Measurements from ENCODE around the gene TOGARAM1. TPM values are rescaled to one million over a fixed set of nuclear protein-coding genes. Genes with fewer than 3 reads are reported as not detected.

The TOGARAM1 gene, protein sequence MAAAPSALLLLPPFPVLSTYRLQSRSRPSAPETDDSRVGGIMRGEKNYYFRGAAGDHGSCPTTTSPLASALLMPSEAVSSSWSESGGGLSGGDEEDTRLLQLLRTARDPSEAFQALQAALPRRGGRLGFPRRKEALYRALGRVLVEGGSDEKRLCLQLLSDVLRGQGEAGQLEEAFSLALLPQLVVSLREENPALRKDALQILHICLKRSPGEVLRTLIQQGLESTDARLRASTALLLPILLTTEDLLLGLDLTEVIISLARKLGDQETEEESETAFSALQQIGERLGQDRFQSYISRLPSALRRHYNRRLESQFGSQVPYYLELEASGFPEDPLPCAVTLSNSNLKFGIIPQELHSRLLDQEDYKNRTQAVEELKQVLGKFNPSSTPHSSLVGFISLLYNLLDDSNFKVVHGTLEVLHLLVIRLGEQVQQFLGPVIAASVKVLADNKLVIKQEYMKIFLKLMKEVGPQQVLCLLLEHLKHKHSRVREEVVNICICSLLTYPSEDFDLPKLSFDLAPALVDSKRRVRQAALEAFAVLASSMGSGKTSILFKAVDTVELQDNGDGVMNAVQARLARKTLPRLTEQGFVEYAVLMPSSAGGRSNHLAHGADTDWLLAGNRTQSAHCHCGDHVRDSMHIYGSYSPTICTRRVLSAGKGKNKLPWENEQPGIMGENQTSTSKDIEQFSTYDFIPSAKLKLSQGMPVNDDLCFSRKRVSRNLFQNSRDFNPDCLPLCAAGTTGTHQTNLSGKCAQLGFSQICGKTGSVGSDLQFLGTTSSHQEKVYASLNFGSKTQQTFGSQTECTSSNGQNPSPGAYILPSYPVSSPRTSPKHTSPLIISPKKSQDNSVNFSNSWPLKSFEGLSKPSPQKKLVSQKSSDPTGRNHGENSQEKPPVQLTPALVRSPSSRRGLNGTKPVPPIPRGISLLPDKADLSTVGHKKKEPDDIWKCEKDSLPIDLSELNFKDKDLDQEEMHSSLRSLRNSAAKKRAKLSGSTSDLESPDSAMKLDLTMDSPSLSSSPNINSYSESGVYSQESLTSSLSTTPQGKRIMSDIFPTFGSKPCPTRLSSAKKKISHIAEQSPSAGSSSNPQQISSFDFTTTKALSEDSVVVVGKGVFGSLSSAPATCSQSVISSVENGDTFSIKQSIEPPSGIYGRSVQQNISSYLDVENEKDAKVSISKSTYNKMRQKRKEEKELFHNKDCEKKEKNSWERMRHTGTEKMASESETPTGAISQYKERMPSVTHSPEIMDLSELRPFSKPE (N-terminal part only)
- total RNA-seq (2014; rRNA removed; shearing (Covaris generic)): 4.9 and 7.4 TPM in 2 replicates

DNA sequence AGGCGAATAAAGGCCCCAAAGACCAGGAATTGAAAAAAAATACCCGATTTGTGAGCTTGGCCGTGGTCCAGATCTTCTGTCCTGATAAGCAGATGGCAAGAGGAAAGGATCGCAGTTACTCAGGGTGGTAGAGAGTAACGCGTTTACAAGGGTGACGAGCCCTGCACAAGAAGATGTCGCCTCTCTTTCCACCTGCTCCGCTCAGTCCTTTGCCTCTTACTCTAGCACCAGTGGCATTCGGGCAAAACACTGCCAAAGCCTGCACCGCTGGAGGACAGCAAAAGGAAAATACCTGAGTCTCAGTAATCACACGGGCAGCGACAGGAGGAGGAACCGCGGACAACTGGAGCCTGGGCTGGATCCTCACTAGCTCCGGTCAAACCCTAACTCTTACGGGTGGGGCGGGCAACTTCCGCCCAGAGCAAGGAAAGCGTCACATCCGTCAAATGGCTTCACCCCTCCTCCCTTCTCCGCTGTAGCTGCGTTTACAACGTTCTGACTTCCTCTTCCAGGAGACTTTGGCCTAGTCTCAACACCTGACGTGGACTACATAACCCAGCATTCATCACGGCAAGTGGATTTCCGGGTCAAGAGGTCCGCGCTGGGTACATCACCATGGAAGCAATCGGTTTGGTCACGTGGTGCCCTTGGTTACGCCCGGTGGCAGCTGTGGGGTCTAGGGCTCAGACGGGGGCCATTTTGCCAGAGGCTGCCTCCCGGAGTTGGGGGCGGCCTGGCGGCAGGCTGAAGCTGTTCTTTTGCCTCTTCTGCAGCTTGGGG is at the start of gene TOGARAM1, which contains the start of gene KLHL28:
Gene TOGARAM1 (plus strand): TSS at position 637 of the 780 bp plus-strand sequence. CDS start 232 bp downstream, outside the sequence.
Gene KLHL28 (minus strand): TSS at position 394 of the 780 bp plus-strand sequence. CDS start 16,019 bp downstream, outside the sequence.
- DNase-seq (ENCODE audit: low spot score): peak; percentile 94

DNA sequence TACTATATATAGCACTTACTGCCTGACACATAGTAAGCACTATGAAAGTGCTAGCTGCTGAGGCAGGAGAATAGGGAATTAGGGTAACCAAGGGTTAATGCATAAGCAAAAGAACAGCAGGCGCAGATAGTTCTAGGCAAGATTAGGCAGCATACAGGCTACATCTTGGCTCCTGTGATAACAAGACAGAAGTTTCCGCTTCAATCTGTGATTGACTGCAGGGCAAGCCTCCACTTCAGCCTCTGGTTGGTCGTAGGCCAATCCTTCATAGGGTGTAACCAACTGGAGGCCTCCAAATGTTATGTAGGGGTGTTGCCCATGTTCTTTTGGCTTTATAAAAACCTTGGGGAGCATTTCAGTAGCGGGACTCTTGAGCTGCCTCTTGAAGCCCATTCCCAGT is 47.1 kb upstream of the TOGARAM1 start:
- no peak for DNase-seq (ENCODE audit: low spot score)

DNA sequence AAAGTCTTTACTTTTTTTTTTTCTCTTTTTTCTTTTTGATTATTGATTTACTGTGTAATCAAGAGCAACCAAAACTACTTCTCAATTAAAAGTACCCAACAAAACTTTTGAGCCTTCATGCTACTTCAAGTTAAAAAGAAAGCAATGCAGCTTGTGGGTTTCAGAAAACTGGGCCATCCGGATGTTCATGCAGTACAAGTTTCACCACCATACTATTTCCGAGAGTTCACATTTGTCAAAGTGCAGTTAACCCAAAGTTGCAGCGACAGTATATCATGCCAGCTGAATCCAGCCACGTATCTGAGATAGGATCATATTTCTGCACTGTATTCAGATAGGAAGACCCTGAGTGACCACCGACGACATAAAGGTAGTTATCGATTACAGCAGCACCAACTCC is 33.2 kb upstream of the TOGARAM1 start:
- DNase-seq (ENCODE audit: low spot score): no peak

DNA sequence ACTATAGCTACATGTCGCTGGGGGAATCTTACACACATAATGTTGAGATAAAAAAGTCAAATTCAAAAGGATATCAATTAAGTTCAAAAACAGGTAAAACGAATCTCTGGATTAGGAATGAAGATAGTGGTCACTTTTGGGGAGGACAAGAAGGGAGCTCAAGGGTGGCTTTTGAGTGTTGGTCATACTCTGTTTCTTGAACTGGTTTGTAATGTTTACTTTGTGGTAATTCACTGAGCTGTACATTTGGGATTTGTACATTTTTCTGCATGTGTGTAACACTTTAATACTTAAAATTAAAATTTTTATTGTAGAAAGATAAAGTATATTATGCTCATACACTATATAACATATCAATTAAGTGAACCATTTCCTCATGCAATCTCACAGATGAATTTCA is 26.8 kb upstream of the TOGARAM1 start:
- DNase-seq (ENCODE audit: low spot score): no peak

DNA sequence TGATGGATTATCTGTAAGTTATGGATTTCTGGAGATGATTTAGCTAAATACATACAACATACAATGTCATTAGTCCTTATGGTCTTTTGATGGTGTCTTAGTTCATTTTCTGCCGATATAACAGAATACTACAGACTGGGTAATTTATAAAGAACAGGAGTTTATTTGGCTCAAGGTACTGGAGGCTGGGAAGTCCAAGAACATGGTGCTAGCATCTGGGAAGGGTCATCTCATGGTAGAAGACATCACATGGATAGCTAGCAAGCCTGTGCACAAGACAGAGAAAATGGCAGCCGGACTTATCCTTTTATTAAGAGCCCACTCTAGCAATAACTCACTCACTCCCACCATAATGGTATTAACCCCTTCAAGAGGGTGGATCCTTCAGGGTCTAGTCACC is 24.4 kb upstream of the TOGARAM1 start:
- DNase-seq (ENCODE audit: low spot score): no peak

DNA sequence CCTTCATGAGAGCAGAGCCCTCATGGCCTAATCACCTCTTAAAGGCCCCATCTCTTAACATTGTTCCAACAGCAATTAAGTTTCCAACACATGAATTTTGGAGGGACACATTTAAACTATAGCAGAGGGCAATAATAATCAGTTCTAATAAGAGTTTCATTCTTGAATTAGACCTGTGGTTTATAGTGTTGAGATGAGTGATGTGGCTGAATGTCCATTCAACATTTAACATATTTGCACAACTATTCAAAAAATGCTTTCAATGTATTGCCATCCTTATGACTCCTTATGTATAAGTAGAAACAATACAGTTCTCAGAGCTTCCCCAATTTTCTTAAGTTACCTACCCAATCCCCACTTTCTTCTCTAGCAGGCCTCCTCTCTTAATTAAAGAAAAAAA is 21.8 kb upstream of the TOGARAM1 start:
- DNase-seq (ENCODE audit: low spot score): no peak

DNA sequence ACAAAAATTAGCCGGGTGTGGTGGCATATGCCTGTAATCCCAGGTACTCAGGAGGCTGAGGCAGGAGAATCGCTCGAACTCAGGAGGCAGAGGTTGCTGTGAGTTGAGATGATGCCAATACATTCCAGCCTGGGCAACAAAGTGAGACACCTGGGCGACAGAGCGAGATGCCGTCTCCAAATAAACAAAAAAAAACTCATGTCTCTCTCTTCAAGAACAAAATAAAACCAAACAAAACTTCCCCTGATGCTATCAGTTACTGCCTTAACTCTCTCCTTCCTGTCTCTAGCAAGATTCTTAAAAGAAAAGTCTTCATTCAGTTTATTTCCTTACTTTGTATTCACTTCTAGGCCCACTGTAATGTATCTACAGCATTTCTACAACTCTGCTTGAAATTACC is 21.0 kb upstream of the TOGARAM1 start:
- no peak for DNase-seq (ENCODE audit: low spot score)

DNA sequence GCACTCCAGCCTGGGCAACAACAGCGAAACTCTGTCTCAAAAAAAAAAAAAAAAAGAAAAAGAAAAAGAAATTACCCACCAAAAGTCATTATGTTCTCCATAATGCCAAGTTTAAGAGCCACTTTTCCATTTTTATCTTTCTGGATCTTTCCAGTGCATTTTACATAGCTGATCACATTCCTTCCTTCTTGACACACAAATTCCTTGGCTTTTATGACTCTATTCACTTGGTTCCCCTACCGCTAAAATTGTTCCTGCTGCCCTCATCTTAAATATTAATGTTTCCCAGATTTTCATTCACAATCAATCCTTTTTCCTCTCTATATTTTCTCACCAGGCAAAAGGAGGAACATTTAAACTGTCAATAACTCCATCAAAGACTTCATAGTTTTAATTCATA is 20.4 kb upstream of the TOGARAM1 start:
- DNase-seq (ENCODE audit: low spot score): no peak

DNA sequence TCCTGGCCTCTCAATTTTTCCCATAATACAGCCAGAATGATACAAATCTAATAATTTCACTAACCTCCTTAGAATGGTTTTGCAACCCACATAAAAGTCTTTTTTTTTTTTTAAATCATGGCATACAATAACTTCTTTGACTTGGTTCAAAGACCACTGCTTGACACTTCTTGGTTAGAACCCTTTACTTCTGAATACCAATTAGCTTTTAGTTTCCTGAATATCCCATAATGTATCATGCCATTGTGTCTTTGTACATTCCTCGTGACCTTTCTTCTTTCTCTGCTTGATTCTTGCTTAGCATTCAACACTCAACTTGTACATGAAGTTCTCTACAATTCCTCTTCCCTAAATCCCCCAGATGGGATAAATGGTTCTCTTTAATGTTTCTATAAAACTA is 19.6 kb upstream of the TOGARAM1 start:
- no peak for DNase-seq (ENCODE audit: low spot score)

DNA sequence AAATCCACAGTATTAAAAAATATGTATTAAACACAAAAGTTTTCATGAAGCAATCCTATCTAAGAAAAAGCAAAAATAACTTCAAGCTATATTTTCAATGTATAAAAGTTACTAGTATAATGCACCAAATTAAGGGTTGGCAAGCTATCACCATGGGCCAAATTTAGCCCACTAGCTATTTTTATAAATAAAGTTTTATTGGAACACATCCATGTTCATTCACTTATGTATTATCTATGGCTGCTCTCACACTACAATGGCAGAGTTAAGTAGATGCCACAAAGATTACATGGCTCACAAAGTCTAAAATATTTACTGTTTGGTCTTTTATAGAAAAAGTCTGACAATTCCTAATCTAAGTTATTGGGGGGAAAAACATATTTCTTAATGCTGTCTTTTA is 17.9 kb upstream of the TOGARAM1 start:
- DNase-seq (ENCODE audit: low spot score): no peak

DNA sequence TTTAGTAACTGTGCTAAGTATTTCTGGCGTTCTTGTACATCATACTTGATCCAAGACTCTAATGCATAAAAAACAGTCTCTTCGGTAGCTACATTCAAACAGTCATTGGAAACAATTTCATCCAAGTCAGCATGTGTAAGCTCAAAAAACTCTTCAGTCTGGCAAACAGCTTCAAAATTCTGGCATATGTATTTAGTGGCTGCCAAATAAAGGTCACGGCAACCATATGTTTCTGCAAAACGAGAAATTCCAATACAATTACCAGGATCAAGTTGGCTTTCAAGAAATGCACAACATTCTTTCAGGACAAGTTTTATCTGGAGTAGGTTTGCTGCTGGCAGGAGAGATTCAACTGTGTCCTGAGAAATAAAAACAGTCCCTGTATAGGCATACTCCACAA is 16.7 kb upstream of the TOGARAM1 start:
- no peak for DNase-seq (ENCODE audit: low spot score)

DNA sequence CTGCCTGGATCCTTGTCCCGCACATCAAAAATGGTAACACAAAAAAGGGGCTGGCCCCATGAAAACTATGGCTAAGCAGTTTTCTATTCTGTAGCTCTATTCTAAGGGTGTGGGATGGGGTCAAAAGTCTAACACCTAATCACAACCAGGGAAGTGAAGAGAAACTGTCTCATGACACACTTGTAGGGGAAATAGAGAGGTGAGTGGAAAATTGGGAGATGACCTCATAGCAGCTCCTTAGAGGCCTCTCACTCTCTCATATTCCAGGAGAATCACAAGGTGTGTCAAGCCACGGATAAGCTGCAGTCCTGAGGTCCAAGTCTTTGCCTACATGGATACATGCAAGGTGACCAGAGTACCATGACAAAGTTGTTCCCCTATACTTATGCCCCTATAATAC is 10.9 kb upstream of the TOGARAM1 start:
- DNase-seq (ENCODE audit: low spot score): no peak

DNA sequence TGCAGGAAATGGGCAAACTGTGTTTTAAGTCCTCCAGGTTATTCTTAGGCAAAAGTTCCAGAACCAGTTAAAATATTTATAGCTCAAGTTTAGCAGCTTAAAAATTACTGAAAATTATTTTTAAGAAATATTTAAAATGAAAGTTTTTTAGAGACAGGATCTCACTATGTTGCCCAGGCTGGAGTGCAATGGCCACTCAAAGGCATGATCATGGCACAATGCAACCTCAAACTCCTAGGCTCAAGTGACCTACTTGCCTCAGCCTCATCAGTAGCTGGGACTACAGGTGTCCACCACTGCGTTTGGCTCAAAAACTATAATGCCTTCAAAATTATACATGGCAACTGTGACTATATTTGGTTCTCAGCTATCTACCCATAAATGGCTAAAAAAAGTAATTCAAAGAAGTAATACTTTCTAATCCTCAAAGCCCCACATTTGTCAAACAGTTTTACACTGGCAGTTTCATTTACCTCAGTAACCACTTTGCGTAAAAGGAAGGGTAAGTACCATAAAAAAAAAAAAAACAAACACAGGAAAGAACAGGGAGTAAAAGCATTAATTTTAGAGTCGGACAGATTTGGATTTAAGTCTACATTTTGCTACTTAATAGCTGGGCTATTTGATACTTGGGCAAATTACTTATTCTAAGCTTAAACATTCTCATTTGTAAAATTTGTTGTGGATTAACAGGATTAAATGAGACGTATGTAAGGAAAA is 9.4 kb upstream of the TOGARAM1 start:
- DNase-seq (ENCODE audit: low spot score): no peak

DNA sequence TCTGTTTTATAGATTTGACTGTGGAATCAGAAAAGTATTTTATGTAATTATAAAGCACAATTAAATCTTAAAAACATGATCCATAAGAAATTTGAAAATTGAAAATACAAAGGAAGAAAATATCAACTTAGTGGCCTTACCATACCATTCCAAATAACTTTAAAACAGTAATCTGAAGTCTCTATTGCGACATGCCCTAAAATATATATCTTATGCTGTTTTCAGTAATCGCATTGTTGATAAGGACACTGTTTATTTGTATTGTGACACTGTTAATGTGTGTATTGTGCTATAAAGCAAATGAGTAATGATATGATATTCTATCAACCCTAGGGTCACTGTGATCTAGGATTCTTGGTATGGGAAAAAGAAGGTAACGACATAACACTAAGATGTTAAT is 7.2 kb upstream of the TOGARAM1 start:
- no peak for DNase-seq (ENCODE audit: low spot score)

DNA sequence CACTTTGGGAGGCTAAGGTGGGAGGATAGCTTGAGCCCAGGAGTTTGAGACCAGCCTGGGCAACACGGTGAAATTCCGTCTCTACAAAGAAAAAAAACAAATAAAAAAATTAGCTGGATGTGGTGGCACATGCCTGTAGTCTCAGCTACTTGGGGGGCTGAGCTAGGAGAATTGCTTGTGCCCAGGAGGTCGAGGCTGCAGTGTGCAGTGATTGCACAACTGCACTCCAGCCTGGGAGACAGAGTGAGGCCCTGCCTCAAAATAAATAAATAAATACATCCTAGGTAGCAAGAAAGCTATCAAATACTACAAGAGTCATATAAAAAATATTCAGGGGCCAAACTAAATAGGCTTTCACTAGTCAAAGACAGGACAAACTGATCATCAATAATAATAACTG is 6.5 kb upstream of the TOGARAM1 start:
- DNase-seq (ENCODE audit: low spot score): no peak

DNA sequence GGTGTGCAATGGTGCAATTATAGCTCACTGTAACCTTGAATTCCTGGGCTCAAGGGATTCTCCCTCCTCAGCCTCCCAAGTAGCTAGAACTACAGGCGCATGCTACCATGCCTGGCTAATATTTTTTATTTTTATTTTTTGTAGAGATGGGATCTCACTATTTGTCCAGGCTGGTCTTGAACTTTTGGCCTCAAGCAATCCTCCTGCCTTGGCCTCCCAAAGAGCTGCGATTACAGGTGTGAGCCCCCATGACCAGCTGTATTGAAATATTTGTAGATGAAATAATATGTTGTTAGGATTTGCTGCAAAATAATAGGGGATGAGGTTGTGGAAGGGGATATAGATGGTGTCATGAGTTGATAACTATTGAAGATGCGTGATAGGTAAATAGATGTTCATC is 5.1 kb upstream of the TOGARAM1 start:
- no peak for DNase-seq (ENCODE audit: low spot score)

DNA sequence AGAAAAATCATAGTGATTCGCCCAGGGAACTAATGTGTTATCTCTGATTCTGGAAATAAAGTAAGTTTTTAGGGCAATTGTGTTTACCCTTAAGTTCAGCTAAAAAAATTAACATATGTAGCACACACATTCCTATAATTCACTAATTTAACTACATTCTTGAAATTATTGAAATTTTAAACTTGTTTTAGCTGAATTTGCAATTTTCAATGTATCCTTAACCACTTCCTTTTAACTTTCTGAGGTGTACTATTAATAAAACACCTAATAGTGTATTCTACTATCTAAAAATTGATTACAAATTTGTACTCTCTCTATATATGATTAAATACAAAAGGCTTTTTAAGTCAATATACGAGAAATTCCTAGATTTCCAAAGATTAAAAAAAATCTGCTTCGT is 2.5 kb upstream of the TOGARAM1 start:
- no peak for DNase-seq (ENCODE audit: low spot score)

DNA sequence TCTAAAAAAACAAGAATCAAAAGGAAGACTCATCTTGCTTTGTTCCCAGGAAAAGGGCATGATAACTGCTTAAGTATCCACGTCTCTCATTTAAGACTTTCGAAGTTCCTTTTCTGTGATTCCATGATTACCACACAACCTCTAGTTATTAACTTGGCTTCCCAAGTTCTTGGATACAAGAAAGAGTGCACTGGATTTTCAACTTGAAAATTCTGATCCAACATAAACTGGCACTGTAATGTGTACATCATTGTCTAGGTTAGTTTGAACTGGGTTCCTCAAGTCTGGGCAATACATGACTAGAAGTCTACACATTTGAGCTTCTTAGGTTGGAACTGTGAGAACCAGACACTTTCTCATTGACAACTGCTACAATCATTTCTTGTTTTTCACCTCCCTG is 1.8 kb upstream of the TOGARAM1 start:
- DNase-seq (ENCODE audit: low spot score): peak; percentile 22

DNA sequence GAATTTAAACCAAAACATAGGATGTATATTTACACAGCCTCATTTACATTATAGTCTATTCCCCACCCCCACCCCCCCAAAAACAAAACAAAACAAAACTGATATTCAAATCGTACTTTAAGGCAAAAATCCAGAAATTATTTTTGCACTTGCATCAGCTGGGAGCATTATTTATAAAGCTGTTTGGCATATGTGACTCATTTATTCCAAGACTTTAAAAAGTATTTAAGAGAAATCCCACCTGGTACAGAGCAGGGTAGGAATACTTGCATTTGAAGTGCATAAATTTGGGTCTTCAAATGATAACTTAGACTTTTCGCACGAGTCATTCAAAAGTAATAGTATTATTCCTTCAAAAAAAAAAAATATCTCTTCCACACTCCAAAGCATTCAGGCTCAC is 1.3 kb upstream of the TOGARAM1 start:
- DNase-seq (ENCODE audit: low spot score): no peak

DNA sequence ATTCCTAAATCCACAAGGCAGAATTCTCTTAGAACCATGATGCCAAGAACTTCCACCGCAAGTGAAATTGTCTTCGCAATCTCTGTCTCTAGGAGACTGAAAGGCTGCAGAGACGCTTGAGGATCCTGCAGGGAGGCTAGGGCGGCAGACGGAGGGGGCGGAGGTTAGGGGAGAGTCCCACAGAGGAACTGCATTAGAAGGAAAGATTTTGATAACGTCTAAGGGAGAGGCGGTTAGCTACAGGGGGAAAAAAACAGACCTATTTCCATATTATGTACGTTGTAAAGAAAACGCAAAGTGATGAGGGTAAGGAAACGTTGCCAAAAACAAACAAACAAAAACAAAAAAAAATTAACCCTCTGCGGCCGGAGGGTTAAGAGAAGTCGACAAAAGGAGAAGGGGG is 838 bp upstream of the TOGARAM1 start:
- peak; percentile 54 for DNase-seq (ENCODE audit: low spot score)

All from HT-29 (cell line).